Measurements from ENCODE around the gene ZNF717. TPM values are rescaled to one million over a fixed set of nuclear protein-coding genes. Genes with fewer than 3 reads are reported as not detected.
"Not testable (repeated sequence)": the region's sequence is repeated elsewhere in the genome, so short reads cannot be mapped to it uniquely, and the experiment has no call there.

The ZNF717 gene
- total RNA-seq, 4 donors from 2014 or later = 6.3 to 15.0 (median 11.8) TPM

- Histone ChIP-seq H3K4me3 (no peak overlapping the region), H3K4me1 (peaks cover 0 to 11% (median 8%) of the 10 kb centered on the region in 4 donors), H3K27ac (replicated peaks in 1 of 4) (no peak overlapping the region), H3K9me3 (peaks cover 0 to 17% (median 8%) of the 10 kb centered on the region in 4 donors), H3K27me3 (no peaks in the 10 kb centered on the region), H3K36me3 (peaks cover 10 to 63% (median 35%) of the 10 kb centered on the region in 4 donors)
- TF ChIP-seq CTCF (IDR thresholded peaks at IDR 0.05) (no peak), POLR2A (IDR thresholded peaks at IDR 0.05; ENCODE audit: low read depth) (no peak), EP300 (IDR thresholded peaks at IDR 0.05) (no peak), POLR2AphosphoS5 (IDR thresholded peaks at IDR 0.05) (no peak)
- intact Hi-C loops (cut with DNase I) = no loop called here
- DNase-seq (ENCODE audit: extremely low spot score) = no peak
- 87% methylated on average over 7 of the region's 7 CpGs for WGBS
Measured at GRCh38 chr3:75781079-75781745, 4.1 kb downstream of the ZNF717 start.

GRCh38 chr3:75777742-75778141 is 7.6 kb downstream of the ZNF717 start:
- H3K4me1 ChIP-seq; H3K4me3 ChIP-seq; H3K27me3 ChIP-seq; H3K27ac ChIP-seq (replicated peaks in 1 of 4); intact Hi-C loops (cut with DNase I); DNase-seq (ENCODE audit: extremely low spot score): not testable (repeated sequence)
- 85% methylated on average over 11 of the region's 11 CpGs for WGBS
- Histone ChIP-seq H3K36me3 (peaks cover 10 to 61% (median 34%) of the 10 kb centered on the region in 4 donors), H3K9me3 (peaks cover 0 to 17% (median 8%) of the 10 kb centered on the region in 4 donors)

- DNase-seq (ENCODE audit: extremely low spot score); H3K4me3 ChIP-seq; intact Hi-C loops (cut with DNase I); H3K27ac ChIP-seq (replicated peaks in 1 of 4); H3K27me3 ChIP-seq; H3K4me1 ChIP-seq: not testable (repeated sequence)
- H3K9me3 ChIP-seq = peaks cover 0 to 23% (median 16%) of the 10 kb centered on the region in 4 donors
- H3K36me3 ChIP-seq = peaks cover 4 to 41% (median 28%) of the 10 kb centered on the region in 4 donors
- WGBS = 96% methylated on average over 7 of the region's 10 CpGs
Measured at GRCh38 chr3:75771631-75772030, 13.7 kb downstream of the ZNF717 start.

- 92% methylated on average over 6 of the region's 7 CpGs for WGBS
Measured at GRCh38 chr3:75768303-75769017, 16.9 kb downstream of the ZNF717 start.

GRCh38 chr3:75737831-75738493 is 47.4 kb downstream of the ZNF717 start:
- WGBS = 79% methylated on average over 7 of the region's 7 CpGs
- Histone ChIP-seq H3K36me3 (peaks cover 37 to 61% (median 42%) of the 10 kb centered on the region in 4 donors), H3K4me3 (no peak overlapping the region), H3K4me1 (no peaks in the 10 kb centered on the region), H3K27ac (replicated peaks in 1 of 4) (no peak overlapping the region), H3K27me3 (no peaks in the 10 kb centered on the region), H3K9me3 (peaks cover 6 to 97% (median 94%) of the 10 kb centered on the region in 4 donors)
- TF ChIP-seq POLR2A (IDR thresholded peaks at IDR 0.05; ENCODE audit: low read depth) (no peak), POLR2AphosphoS5 (IDR thresholded peaks at IDR 0.05) (no peak), EP300 (IDR thresholded peaks at IDR 0.05) (no peak), CTCF (IDR thresholded peaks at IDR 0.05) (no peak)
- no peak for DNase-seq (ENCODE audit: extremely low spot score)
- intact Hi-C loops (cut with DNase I) = no loop called here

More at GRCh38 chr3:75768303-75769017, 16.9 kb downstream of the ZNF717 start:
- DNase-seq (ENCODE audit: extremely low spot score) = no peak
- Histone ChIP-seq H3K36me3 (peaks cover 4 to 52% (median 27%) of the 10 kb centered on the region in 4 donors), H3K9me3 (peaks cover 0 to 45% (median 26%) of the 10 kb centered on the region in 4 donors), H3K4me3 (no peak overlapping the region), H3K27me3 (no peaks in the 10 kb centered on the region), H3K4me1 (no peaks in the 10 kb centered on the region), H3K27ac (replicated peaks in 1 of 4) (no peak overlapping the region)
- intact Hi-C loops (cut with DNase I) = no loop called here
- TF ChIP-seq CTCF (IDR thresholded peaks at IDR 0.05) = no peak
- no peak for TF ChIP-seq POLR2A (IDR thresholded peaks at IDR 0.05; ENCODE audit: low read depth)
- TF ChIP-seq POLR2AphosphoS5 (IDR thresholded peaks at IDR 0.05) = no peak
- TF ChIP-seq EP300 (IDR thresholded peaks at IDR 0.05) = no peak

Measured in esophagus muscularis mucosa (tissue), 4 donors.